Small intestine (tissue), 7 donors: Measurements from ENCODE around the gene RIPK3. TPM values are rescaled to one million over a fixed set of nuclear protein-coding genes. Genes with fewer than 3 reads are reported as not detected.

ENCODE experiments used
- DNase-seq, 2 donors: peaks; one replicate each; pipeline versions ENCODE4 v3.0.0 to v3.0.0-alpha.2; 2013
- FAIRE-seq: peaks from 2 replicates; lab custom pipeline; 2012; peaks lifted over from hg19 to GRCh38; lab: Jason Lieb, UNC
- H3K27ac ChIP-seq, 3 donors: one replicate each; pipeline ENCODE4 v1.5.1; 2013; ENCODE audit warnings: low read length in 2 of 3, mild to moderate bottlenecking in 2 of 3, control low read depth in 1 of 3, inconsistent platforms in 1 of 3, low read depth in 1 of 3, moderate library complexity in 1 of 3
- H3K27me3 ChIP-seq, 3 donors: one replicate each; pipeline ENCODE4 v1.6.1; 2013; ENCODE audit warnings: low read length in 3 of 3, inconsistent platforms in 1 of 3; ENCODE audit not compliant: control insufficient read depth in 3 of 3, insufficient read depth in 3 of 3
- H3K36me3 ChIP-seq, 3 donors: one replicate each; pipeline ENCODE4 v1.6.1; 2013; ENCODE audit warnings: low read length in 3 of 3, inconsistent platforms in 1 of 3, low read depth in 1 of 3, mild to moderate bottlenecking in 1 of 3, moderate library complexity in 1 of 3; ENCODE audit not compliant: control insufficient read depth in 3 of 3, insufficient read depth in 2 of 3
- H3K4me1 ChIP-seq, 3 donors: one replicate each; pipeline ENCODE4 v1.6.1; 2013; ENCODE audit warnings: low read length in 2 of 3, inconsistent platforms in 1 of 3, low read depth in 1 of 3, mild to moderate bottlenecking in 1 of 3, moderate library complexity in 1 of 3; ENCODE audit not compliant: control insufficient read depth in 3 of 3, insufficient read depth in 2 of 3
- H3K4me3 ChIP-seq, 3 donors: one replicate each; pipeline ENCODE4 v1.5.1; 2013; ENCODE audit warnings: low read length in 3 of 3, control low read depth in 1 of 3, inconsistent platforms in 1 of 3, low read depth in 1 of 3, mild to moderate bottlenecking in 1 of 3, moderate library complexity in 1 of 3
- H3K9me3 ChIP-seq, 2 donors: one replicate each; pipeline ENCODE4 v1.6.1; 2013; ENCODE audit warnings: low read depth in 1 of 2, low read length in 1 of 2; ENCODE audit not compliant: control insufficient read depth in 2 of 2, insufficient read depth in 1 of 2
- WGBS, 3 donors: extraction: QIAGEN DNeasy Blood & Tissue Kit; methylation state at CpG; one replicate each; pipeline ENCODE4 v1.1.7; 2013; 5-methylcytosine and 5-hydroxymethylcytosine counted together
- polyA plus RNA-seq, 4 donors: library from polyadenylated mRNA; stranded (reverse) in 3 of 4; unstranded in 1 of 4; fragments of 200-250 nt in 3 of 4; fragments of 120-200 nt in 1 of 4; gene quantifications; one replicate each; pipeline versions ENCODE4 v1.2.1 to v1.2.3, GENCODE V29; 2013
- donor health status: healthy with polysubstance abuse.
- donor health status: control.
- donor health status: control.
- donor health status: Bipolar disorder and iron deficiency.
- donor health status: healthy.

RIPK3 gene
- polyA plus RNA-seq, 4 donors = 16.7 to 58.6 (median 33.6) TPM

DNA sequence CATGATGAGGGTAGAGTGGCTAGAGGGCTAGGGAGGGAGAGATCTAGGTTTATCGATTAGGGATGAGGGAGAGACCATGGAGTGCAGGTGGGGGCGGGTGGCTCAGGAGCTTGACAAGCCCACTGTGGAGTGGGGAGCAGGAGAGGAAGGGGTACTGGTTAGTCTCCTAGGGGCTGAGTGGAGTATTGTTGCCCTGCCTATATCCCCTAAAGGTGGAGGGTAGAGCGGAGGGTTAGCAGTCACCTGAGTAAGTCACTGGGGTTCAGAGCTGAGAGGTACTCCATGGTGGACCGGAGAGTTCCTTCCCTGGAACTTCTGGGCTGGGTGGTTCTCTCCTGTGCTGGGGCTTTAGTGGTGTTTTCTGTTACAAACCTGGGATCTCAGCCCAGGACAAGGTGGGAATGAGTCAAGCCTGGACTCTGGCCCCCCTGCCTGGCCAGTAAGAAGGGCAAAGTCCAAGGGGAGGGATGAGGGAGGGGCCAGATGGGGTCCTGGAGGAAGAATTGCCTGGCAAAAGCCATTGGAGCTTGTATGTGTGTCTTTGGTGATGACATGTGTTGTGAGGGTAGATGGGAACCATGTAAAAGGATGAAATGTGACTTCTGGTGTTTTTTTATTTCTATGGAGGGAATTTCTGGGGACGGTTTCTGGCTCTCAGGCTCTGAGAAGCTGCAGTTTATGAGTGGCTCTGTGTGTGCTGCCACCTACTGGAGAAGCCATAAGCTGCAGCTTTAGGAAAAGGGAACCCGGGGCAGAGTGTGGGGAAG lies 32.0 kb downstream of the RIPK3 start, which contains the start of gene CIDEB:
TSS of gene CIDEB (minus strand) at position 403 of the 767 bp plus-strand sequence. CDS start at position 284, 119 bp downstream.
- Histone ChIP-seq H3K27ac (peak within 1 kb of the TSS; percentile 76 to 99 (median 98)), H3K27me3 (no peaks in the 10 kb centered on the region), H3K9me3 (no peaks in the 10 kb centered on the region), H3K36me3 (peaks cover 20 to 68% (median 20%) of the 10 kb centered on the region in 3 donors), H3K4me1 (peaks cover 4 to 80% (median 17%) of the 10 kb centered on the region in 3 donors), H3K4me3 (peak within 1 kb of the TSS in 2 of 3 donors; percentile 55 to 64)
- DNase-seq = peak; percentile 95 to 96
- FAIRE-seq = no peak
- WGBS, 3 donors = 9 to 44% (median 23%) methylated on average over 6 of the region's 6 CpGs

- Histone ChIP-seq H3K27ac (peak overlapping the region; percentile 76 to 99 (median 98)), H3K9me3 (no peaks in the 10 kb centered on the region), H3K36me3 (peaks cover 20 to 72% (median 25%) of the 10 kb centered on the region in 3 donors), H3K4me1 (peaks cover 4 to 86% (median 19%) of the 10 kb centered on the region in 3 donors), H3K27me3 (no peaks in the 10 kb centered on the region), H3K4me3 (peak overlapping the region in 2 of 3 donors; percentile 55 to 64)
- DNase-seq (peak in 1 of 2 donors; percentile 38), FAIRE-seq (no peak)
- WGBS, 3 donors = 32 to 70% (median 40%) methylated on average over 11 of the region's 11 CpGs
Measured at GRCh38 chr14:24307156-24307574, 32.6 kb downstream of the RIPK3 start.

- H3K4me3 ChIP-seq = no peak overlapping the region
- WGBS, 3 donors = 66 to 91% (median 76%) methylated on average over 11 of the region's 11 CpGs
- H3K27me3 ChIP-seq = no peaks in the 10 kb centered on the region
- no peaks in the 10 kb centered on the region for H3K9me3 ChIP-seq
- FAIRE-seq (no peak), DNase-seq (no peak)
- peak overlapping the region in 2 of 3 donors; percentile 73 to 84 for H3K27ac ChIP-seq
- peaks cover 27 to 67% (median 31%) of the 10 kb centered on the region in 3 donors for H3K36me3 ChIP-seq
- H3K4me1 ChIP-seq = peaks cover 0 to 85% (median 6%) of the 10 kb centered on the region in 3 donors
Measured at GRCh38 chr14:24304019-24304387, 35.8 kb downstream of the RIPK3 start.

DNA sequence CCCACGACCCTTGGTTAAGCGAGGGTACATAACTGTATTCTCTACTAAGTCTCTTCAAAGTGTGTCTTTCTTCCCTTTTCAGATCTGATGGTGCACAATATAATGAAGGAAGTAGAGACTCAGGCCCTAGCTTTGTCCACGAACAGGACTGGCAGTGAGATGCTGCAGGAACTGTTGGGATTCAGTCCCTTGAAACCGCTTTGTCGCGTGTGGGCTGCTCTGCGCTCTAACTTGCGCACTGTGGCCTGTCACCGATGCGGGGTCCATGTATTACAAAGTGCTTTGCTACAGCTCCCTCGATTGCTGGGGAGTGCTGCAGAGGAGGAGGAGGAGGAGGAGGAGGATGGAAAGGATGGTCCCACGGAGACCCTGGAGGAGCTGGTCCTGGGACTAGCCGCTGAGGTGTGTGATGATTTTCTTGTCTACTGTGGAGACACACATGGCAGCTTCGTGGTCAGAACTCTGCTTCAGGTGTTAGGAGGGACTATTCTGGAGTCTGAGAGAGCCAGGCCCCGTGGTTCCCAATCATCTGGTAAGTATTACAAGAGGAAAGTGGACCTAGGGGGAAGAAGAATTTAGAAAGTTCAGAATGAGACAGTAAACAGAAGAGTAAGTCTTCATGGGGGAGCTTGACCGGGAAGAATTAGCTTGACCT lies 39.3 kb downstream of the RIPK3 start:
- DNase-seq (no peak), FAIRE-seq (no peak)
- H3K4me3 ChIP-seq = peak overlapping the region; percentile 80 to 97 (median 88)
- WGBS, 3 donors = 14 to 27% (median 18%) methylated on average over 16 of the region's 16 CpGs
- H3K9me3 ChIP-seq = no peaks in the 10 kb centered on the region
- peak overlapping the region; percentile 79 to 98 (median 88) for H3K27ac ChIP-seq
- H3K4me1 ChIP-seq = peaks cover 0 to 72% (median 4%) of the 10 kb centered on the region in 3 donors
- no peaks in the 10 kb centered on the region for H3K27me3 ChIP-seq
- peaks cover 18 to 62% (median 26%) of the 10 kb centered on the region in 3 donors for H3K36me3 ChIP-seq

DNA sequence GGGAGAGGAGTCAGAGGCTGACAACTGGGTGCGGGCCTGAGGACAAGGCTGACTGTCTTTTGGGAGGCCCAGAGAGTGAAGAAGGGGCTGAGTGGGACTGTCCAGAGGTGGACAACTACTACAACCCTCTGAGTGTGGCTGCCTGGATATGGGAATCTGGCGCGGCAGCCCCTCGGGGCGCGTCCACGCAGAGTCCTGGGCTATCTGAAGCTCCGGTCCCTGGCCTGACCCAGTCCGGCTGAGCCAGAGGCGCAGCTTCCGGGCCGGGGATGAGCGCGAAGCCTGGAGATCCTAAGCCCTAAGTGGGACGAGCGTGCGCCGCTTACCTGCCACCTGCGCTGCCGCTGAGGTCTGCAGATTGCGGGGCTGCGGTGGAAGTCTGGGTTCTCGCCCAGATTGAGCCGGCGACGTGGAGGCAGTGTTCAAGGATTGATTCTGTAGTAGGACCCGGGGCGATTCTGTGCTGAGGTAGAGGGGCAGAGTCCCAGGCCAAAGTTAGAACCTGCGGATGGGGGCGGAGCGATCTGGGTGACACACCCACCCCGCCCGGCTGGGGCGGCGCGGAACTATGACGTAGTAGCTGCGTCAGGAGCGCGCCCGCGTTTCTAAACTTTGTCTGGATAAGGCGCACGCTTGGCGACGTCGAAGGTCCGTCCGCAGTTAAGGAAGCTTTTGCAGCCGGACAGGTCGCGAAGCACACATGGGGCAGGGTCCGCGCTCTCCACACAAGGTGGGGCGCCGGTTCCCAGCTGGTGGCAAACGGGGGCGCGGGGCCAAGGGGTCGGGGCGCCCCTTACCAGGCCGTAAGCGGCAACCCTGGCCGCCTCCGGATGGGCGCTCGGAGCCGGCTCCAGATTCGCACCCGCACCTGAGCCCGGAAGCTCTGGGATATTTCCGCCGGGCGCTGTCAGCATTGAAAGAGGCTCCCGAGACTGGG lies 40.3 kb downstream of the RIPK3 start, which contains the start of the genes DHRS1 and NOP9:
TSS of gene DHRS1 (minus strand) at position 526 of the 937 bp plus-strand sequence. CDS start 674 bp downstream, outside the sequence.
TSS of gene NOP9 (plus strand) at position 596 of the 937 bp plus-strand sequence. CDS start at position 701, 105 bp downstream.
- Histone ChIP-seq H3K27ac (peak within 1 kb of the TSS; percentile 93 to 98 (median 94)), H3K4me3 (peak within 1 kb of the TSS; percentile 80 to 97 (median 88)), H3K36me3 (peaks cover 11 to 58% (median 20%) of the 10 kb centered on the region in 3 donors), H3K9me3 (no peaks in the 10 kb centered on the region), H3K27me3 (no peaks in the 10 kb centered on the region), H3K4me1 (peaks cover 0 to 66% (median 4%) of the 10 kb centered on the region in 3 donors)
- FAIRE-seq (no peak), DNase-seq (peak; percentile 93 to 98)
- WGBS, 3 donors = 0 to 1% (median 1%) methylated on average over 72 to 75 of the region's 75 CpGs

DNA sequence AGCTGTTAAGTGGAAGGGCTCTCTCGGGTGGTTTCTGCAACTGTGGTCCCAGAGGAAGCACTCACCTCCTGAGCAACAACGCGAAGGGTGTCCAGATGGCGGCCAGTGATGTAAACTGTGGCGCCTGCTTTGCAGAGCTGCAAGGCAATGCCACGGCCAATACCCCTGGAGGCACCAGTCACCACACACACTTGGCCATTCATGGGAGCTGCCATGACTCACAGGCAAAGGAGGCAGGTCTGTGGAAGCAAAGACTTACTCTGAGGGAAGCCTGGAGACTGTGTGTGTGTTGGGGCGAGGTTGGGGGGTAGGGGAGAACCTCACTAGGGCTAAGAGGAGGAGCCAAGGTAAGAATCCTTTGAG lies 40.9 kb downstream of the RIPK3 start:
- Histone ChIP-seq H3K4me3 (peak overlapping the region; percentile 57 to 97 (median 88)), H3K27me3 (no peaks in the 10 kb centered on the region), H3K4me1 (peaks cover 0 to 59% (median 4%) of the 10 kb centered on the region in 3 donors), H3K27ac (peak overlapping the region; percentile 93 to 98 (median 94)), H3K9me3 (no peaks in the 10 kb centered on the region), H3K36me3 (peaks cover 8 to 54% (median 20%) of the 10 kb centered on the region in 3 donors)
- DNase-seq = peak; percentile 60 to 67
- no peak for FAIRE-seq
- WGBS, 3 donors = 30 to 50% (median 35%) methylated on average over 7 of the region's 7 CpGs

DNA sequence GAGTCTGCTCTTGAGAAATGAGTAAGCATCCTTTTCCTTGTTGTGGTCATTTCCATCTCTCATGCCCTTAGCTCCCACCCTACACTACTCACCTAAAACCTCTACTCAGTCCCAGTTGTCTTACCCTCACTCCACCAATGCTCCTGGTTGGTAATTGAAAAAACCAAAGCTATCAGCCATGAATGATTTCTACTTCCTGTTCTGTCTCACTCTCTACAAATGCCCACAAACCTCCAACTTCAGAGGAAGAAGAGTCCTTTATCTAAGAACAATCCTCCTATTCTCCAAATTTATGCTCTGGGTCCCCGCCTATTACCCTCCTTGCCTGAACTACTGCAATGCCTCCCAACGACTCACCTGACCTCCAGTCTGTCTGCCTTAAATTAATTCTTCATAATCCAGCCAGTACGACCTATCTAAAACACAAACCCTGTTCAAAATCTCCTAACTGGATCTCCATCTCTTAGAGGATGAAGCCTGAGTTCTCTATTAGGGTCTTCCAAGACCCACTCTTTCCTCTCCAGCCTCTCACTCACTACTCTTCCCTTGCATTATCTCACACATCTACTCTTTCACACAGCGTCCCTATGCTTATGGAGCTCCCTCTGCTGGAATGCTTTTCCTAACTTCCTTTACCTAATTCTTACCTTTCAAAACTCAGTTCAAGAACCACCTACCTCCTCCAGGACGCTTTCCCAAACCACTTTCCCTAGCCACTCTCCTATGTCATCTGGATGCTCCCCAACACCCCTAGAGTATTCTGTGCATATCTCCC lies 42.4 kb downstream of the RIPK3 start:
- Histone ChIP-seq H3K4me1 (peaks cover 0 to 45% (median 0%) of the 10 kb centered on the region in 3 donors), H3K27ac (peak overlapping the region in 1 of 3 donors; percentile 56)
- WGBS, 3 donors = 29 to 44% (median 30%) methylated on average over 5 of the region's 5 CpGs

More for the DNA sequence above, 42.4 kb downstream of the RIPK3 start:
- FAIRE-seq = no peak
- DNase-seq = peak; percentile 66 to 67
- Histone ChIP-seq H3K9me3 (no peaks in the 10 kb centered on the region), H3K27me3 (no peaks in the 10 kb centered on the region), H3K36me3 (peaks cover 8 to 50% (median 18%) of the 10 kb centered on the region in 3 donors), H3K4me3 (peak overlapping the region in 1 of 3 donors; percentile 1)
